ENCODE data around the gene TBCD. TPM values are rescaled to one million over a fixed set of nuclear protein-coding genes. Genes with fewer than 3 reads are reported as not detected.

Gene TBCD
- polyA plus RNA-seq, 1 donor from 2014 or later, result 67.2 TPM

GRCh38 chr17:82837586-82838320 is 85.9 kb downstream of the TBCD start:
- TF ChIP-seq EZH2 (IDR thresholded peaks at IDR 0.05; ENCODE audit: borderline replicate concordance, insufficient read depth, low read length, poor library complexity, severe bottlenecking) (no peak), SMC3 (conservative IDR thresholded peaks at IDR 0.05; ENCODE audit: poor library complexity) (no peak), MXI1 (conservative IDR thresholded peaks at IDR 0.05; ENCODE audit: poor library complexity, severe bottlenecking) (no peak), REST (IDR thresholded peaks at IDR 0.05; ENCODE audit: borderline replicate concordance) (no peak), RAD21 (conservative IDR thresholded peaks at IDR 0.05) (no peak)
- H3K27ac ChIP-seq (ENCODE audit: low read length), result no peak overlapping the region

DNA sequence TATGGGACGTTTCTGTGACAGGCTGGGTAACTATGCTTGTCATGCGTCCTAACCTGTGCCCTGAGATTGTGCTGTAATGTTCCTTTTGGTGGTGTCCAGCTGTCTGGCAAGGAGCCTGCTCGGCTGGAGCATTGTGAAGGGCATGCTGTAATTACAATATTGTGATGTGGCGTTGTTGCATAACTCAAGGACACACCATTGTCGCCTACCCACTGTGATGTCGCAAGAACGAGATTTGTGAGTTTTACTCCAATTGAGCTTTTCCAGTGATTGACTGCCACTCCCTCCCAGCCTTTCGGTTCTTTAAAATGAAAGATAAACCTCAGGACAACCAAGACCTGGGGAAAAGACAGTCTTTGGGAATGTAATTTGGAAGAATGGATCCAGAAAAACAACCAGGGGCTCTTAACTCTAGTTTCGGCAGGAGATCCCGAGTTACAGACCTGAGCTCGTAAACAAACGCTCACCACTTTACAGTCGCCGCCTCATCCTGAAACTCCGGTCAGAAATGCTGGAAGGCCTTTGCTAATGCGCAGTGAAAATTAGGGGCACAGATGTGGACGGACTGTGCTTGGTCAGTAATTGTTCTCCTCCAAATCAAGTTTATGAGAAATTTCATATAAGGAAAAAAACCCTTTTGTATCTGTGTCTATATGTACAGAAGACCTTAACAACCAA is 86.7 kb downstream of the TBCD start:
- H4K20me1 ChIP-seq (ENCODE audit: insufficient read depth), result no peaks in the 10 kb centered on the region

More at GRCh38 chr17:82837586-82838320, 85.9 kb downstream of the TBCD start:
- Histone ChIP-seq H3F3A (ENCODE audit: insufficient read depth, low read length, poor library complexity, severe bottlenecking) (no peaks in the 10 kb centered on the region), H3K9me3 (ENCODE audit: low read length) (no peaks in the 10 kb centered on the region), H3K9ac (ENCODE audit: low read length) (no peak overlapping the region), H3K4me2 (ENCODE audit: low read length) (no peak overlapping the region), H2AFZ (ENCODE audit: low read depth, low read length) (no peak overlapping the region), H4K20me1 (ENCODE audit: insufficient read depth) (no peaks in the 10 kb centered on the region), H3K4me3 (ENCODE audit: low read length) (no peak overlapping the region), H3K79me2 (replicated peaks; ENCODE audit: insufficient read depth, low read length) (no peaks in the 10 kb centered on the region), H3K36me3 (ENCODE audit: insufficient read depth, low read length) (no peaks in the 10 kb centered on the region), H3K27me3 (ENCODE audit: insufficient read depth, low read depth, low read length) (no peaks in the 10 kb centered on the region), H3K9me2 (ENCODE audit: insufficient read depth, low read length) (no peaks in the 10 kb centered on the region)

More for the DNA sequence above, 86.7 kb downstream of the TBCD start:
- Histone ChIP-seq H3F3A (ENCODE audit: insufficient read depth, low read length, poor library complexity, severe bottlenecking) (no peaks in the 10 kb centered on the region), H3K4me3 (ENCODE audit: low read length) (no peak overlapping the region), H3K36me3 (ENCODE audit: insufficient read depth, low read length) (no peaks in the 10 kb centered on the region), H3K27ac (ENCODE audit: low read length) (no peak overlapping the region), H2AFZ (ENCODE audit: low read depth, low read length) (no peak overlapping the region), H3K79me2 (replicated peaks; ENCODE audit: insufficient read depth, low read length) (no peaks in the 10 kb centered on the region), H3K27me3 (ENCODE audit: insufficient read depth, low read depth, low read length) (no peaks in the 10 kb centered on the region), H3K4me2 (ENCODE audit: low read length) (no peak overlapping the region), H3K9me3 (ENCODE audit: low read length) (no peaks in the 10 kb centered on the region), H3K9me2 (ENCODE audit: insufficient read depth, low read length) (no peaks in the 10 kb centered on the region), H3K9ac (ENCODE audit: low read length) (no peak overlapping the region)
- TF ChIP-seq EZH2 (IDR thresholded peaks at IDR 0.05; ENCODE audit: borderline replicate concordance, insufficient read depth, low read length, poor library complexity, severe bottlenecking) (no peak), RAD21 (conservative IDR thresholded peaks at IDR 0.05) (no peak), REST (IDR thresholded peaks at IDR 0.05; ENCODE audit: borderline replicate concordance) (no peak), TAF1 (IDR thresholded peaks at IDR 0.05; ENCODE audit: low read depth) (no peak), EP300 (conservative IDR thresholded peaks at IDR 0.05; ENCODE audit: poor library complexity, severe bottlenecking) (no peak), SMC3 (conservative IDR thresholded peaks at IDR 0.05; ENCODE audit: poor library complexity) (no peak), MXI1 (conservative IDR thresholded peaks at IDR 0.05; ENCODE audit: poor library complexity, severe bottlenecking) (no peak), POLR2AphosphoS5 (IDR thresholded peaks at IDR 0.05) (no peak)
- TF ChIP-seq, protein P1, sequence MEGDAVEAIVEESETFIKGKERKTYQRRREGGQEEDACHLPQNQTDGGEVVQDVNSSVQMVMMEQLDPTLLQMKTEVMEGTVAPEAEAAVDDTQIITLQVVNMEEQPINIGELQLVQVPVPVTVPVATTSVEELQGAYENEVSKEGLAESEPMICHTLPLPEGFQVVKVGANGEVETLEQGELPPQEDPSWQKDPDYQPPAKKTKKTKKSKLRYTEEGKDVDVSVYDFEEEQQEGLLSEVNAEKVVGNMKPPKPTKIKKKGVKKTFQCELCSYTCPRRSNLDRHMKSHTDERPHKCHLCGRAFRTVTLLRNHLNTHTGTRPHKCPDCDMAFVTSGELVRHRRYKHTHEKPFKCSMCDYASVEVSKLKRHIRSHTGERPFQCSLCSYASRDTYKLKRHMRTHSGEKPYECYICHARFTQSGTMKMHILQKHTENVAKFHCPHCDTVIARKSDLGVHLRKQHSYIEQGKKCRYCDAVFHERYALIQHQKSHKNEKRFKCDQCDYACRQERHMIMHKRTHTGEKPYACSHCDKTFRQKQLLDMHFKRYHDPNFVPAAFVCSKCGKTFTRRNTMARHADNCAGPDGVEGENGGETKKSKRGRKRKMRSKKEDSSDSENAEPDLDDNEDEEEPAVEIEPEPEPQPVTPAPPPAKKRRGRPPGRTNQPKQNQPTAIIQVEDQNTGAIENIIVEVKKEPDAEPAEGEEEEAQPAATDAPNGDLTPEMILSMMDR (IDR thresholded peaks at IDR 0.05; ENCODE audit: poor library complexity, severe bottlenecking), result no peak

Measured in neural cell (in vitro differentiated cells).